Epithelial cell of prostate (primary cell): ENCODE results near the gene LUC7L3.

Source experiments
- DNase-seq: peaks from one replicate; pipeline ENCODE4 v3.0.0-alpha.2; 2011; ENCODE audit warnings: low read depth, low spot score
- H3K27ac ChIP-seq: fragments of 450-650 bp; 2 replicates; pipeline ENCODE4 v1.5.1; 2017; ENCODE audit warnings: mild to moderate bottlenecking

LUC7L3 gene

DNA sequence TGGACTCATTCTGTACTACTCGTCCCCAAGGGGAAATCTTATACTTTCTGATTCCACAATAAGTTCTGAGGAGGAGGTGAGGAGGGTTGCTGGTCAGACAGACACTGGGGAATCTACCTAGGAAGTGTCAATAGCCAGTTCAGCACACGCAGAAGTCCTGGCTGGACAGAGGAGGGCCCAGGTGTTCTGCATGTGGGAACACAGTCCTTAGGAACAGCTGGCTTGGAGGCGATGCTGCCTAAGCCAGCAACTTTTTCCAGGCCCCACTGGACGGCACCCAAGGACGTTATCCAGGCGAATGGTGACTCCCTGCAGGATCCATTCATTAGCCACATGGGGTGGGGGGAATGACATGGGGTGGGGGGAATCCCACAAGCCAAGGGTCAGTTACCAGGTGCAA is 86.1 kb downstream of the LUC7L3 start:
- DNase-seq: no peak
- H3K27ac ChIP-seq: no peak overlapping the region
